Neural cell (in vitro differentiated cells): ENCODE data around the gene ADGRF1. TPM values are rescaled to one million over a fixed set of nuclear protein-coding genes. Genes with fewer than 3 reads are reported as not detected.

Experiments used
- H2AFZ ChIP-seq: fragments of 200-600, 300-800 bp; sonication (generic), shearing (Covaris generic); 2 replicates; pipeline ENCODE4 v1.6.0; 2014; ENCODE audit warnings: low read depth, mild to moderate bottlenecking, antibody characterized with exemption, low read length, moderate library complexity
- H3F3A ChIP-seq: fragments of 200-600 bp; shearing (Covaris generic); 2 replicates; pipeline ENCODE4 v1.6.1; 2016; ENCODE audit warnings: mild to moderate bottlenecking, moderate library complexity, mixed read lengths, antibody characterized with exemption, low read length; ENCODE audit not compliant: insufficient read depth, poor library complexity, severe bottlenecking
- H3K27ac ChIP-seq: fragments of 200-600, 300-800 bp; sonication (generic), shearing (Covaris generic); 2 replicates; pipeline ENCODE4 v1.5.1; 2014; ENCODE audit warnings: mild to moderate bottlenecking, low read length, moderate library complexity
- H3K27me3 ChIP-seq: fragments of 300-800, 200-600 bp; sonication (generic), shearing (Covaris generic); 2 replicates; pipeline ENCODE4 v1.6.0; 2014; ENCODE audit warnings: mild to moderate bottlenecking, low read depth, low read length, moderate library complexity; ENCODE audit not compliant: insufficient read depth
- H3K36me3 ChIP-seq: fragments of 300-800, 200-600 bp; sonication (generic), shearing (Covaris generic); 2 replicates; pipeline ENCODE4 v1.5.1; 2014; ENCODE audit warnings: mild to moderate bottlenecking, antibody characterized with exemption, low read length, moderate library complexity; ENCODE audit not compliant: insufficient read depth
- H3K4me2 ChIP-seq: fragments of 300-800, 200-600 bp; sonication (generic), shearing (Covaris generic); 2 replicates; pipeline ENCODE4 v1.6.0; 2014; ENCODE audit warnings: mild to moderate bottlenecking, low read length
- H3K4me3 ChIP-seq: fragments of 300-800, 200-600 bp; sonication (generic), shearing (Covaris generic); 2 replicates; pipeline ENCODE4 v1.5.1; 2014; ENCODE audit warnings: mild to moderate bottlenecking, low read length, moderate library complexity
- H3K79me2 ChIP-seq: fragments of 200-600 bp; shearing (Covaris generic); replicated peaks from 2 replicates; pipeline ENCODE4 v1.6.0; 2014; ENCODE audit warnings: mild to moderate bottlenecking, low read length, moderate library complexity; ENCODE audit not compliant: insufficient read depth
- H3K9ac ChIP-seq: fragments of 300-800, 200-600 bp; sonication (generic), shearing (Covaris generic); 2 replicates; pipeline ENCODE4 v1.6.1; 2016; ENCODE audit warnings: mild to moderate bottlenecking, low read length, mixed read lengths
- H3K9me2 ChIP-seq: fragments of 200-600 bp; shearing (Covaris generic); 2 replicates; pipeline ENCODE4 v1.6.1; 2016; ENCODE audit warnings: mild to moderate bottlenecking, low read length, mixed read lengths; ENCODE audit not compliant: insufficient read depth
- H3K9me3 ChIP-seq: fragments of 200-600, 300-800 bp; sonication (generic), shearing (Covaris generic); 2 replicates; pipeline ENCODE4 v1.6.1; 2016; ENCODE audit warnings: mild to moderate bottlenecking, mixed run types, low read length, moderate library complexity, mixed read lengths
- H4K20me1 ChIP-seq: fragments of 200-600 bp; shearing (Covaris generic); 2 replicates; pipeline ENCODE4 v1.6.1; 2016; ENCODE audit warnings: mild to moderate bottlenecking, mixed run types; ENCODE audit not compliant: insufficient read depth
- CTCF ChIP-seq: fragments of 450-650 bp; IDR thresholded peaks from 2 replicates; pipeline ENCODE4 v1.5.1; 2014; ENCODE audit warnings: antibody characterized with exemption, mild to moderate bottlenecking, moderate library complexity; ENCODE audit not compliant: poor library complexity, severe bottlenecking
- EP300 ChIP-seq: fragments of 450-650 bp; conservative IDR thresholded peaks from 2 replicates; pipeline ENCODE4 v1.6.1; 2014; ENCODE audit warnings: antibody characterized with exemption, mild to moderate bottlenecking, moderate library complexity; ENCODE audit not compliant: poor library complexity, severe bottlenecking
- EZH2 ChIP-seq: fragments of 200-600, 300-800 bp; shearing (Covaris generic), sonication (generic); IDR thresholded peaks from 2 replicates; pipeline ENCODE4 v1.6.1; 2014; ENCODE audit warnings: antibody characterized with exemption, low read length, borderline replicate concordance, mild to moderate bottlenecking; ENCODE audit not compliant: insufficient read depth, poor library complexity, severe bottlenecking
- MXI1 ChIP-seq: fragments of 450-650 bp; conservative IDR thresholded peaks from 2 replicates; pipeline ENCODE4 v1.6.1; 2014; ENCODE audit warnings: antibody characterized with exemption, mild to moderate bottlenecking; ENCODE audit not compliant: poor library complexity, severe bottlenecking
- POLR2AphosphoS5 ChIP-seq: IDR thresholded peaks from 2 replicates; pipeline ENCODE4 v1.6.1; 2012
- RAD21 ChIP-seq: fragments of 450-650 bp; conservative IDR thresholded peaks from 2 replicates; pipeline ENCODE4 v1.6.1; 2014; ENCODE audit warnings: antibody characterized with exemption, mild to moderate bottlenecking, moderate library complexity
- REST ChIP-seq: IDR thresholded peaks from 2 replicates; pipeline ENCODE4 v1.6.1; 2012; ENCODE audit warnings: borderline replicate concordance
- SMC3 ChIP-seq: fragments of 450-650 bp; conservative IDR thresholded peaks from 2 replicates; pipeline ENCODE4 v1.6.1; 2014; ENCODE audit warnings: antibody characterized with exemption, mild to moderate bottlenecking, moderate library complexity; ENCODE audit not compliant: poor library complexity
- TAF1 ChIP-seq: IDR thresholded peaks from 2 replicates; pipeline ENCODE4 v1.6.1; 2012; ENCODE audit warnings: low read depth
- polyA plus RNA-seq: library from polyadenylated mRNA; depleted of rRNA; stranded (reverse); fragments of >200 nt; gene quantifications from 2 replicates; pipeline ENCODE4 v1.2.3, GENCODE V29; 2014

ADGRF1 gene
- polyA plus RNA-seq, 1 donor from 2014 or later: not detected

- H3K27me3 ChIP-seq: no peaks in the 10 kb centered on the region
- H3K4me3 ChIP-seq: no peak overlapping the region
- no peak overlapping the region for H3K27ac ChIP-seq
- no peaks in the 10 kb centered on the region for H3K9me3 ChIP-seq
- no peak for TF ChIP-seq POLR2AphosphoS5
- no peak for TF ChIP-seq TAF1
- no peak for TF ChIP-seq RAD21
- TF ChIP-seq EP300: no peak
- no peak for TF ChIP-seq SMC3
- no peak for TF ChIP-seq REST
- TF ChIP-seq CTCF: no peak
- TF ChIP-seq MXI1: no peak
- TF ChIP-seq EZH2: no peak
- no peaks in the 10 kb centered on the region for H3K79me2 ChIP-seq
- H2AFZ ChIP-seq: no peak overlapping the region
- no peaks in the 10 kb centered on the region for H4K20me1 ChIP-seq
- H3F3A ChIP-seq: no peaks in the 10 kb centered on the region
- H3K36me3 ChIP-seq: no peaks in the 10 kb centered on the region
- H3K4me2 ChIP-seq: no peak overlapping the region
- no peaks in the 10 kb centered on the region for H3K9me2 ChIP-seq
- no peak overlapping the region for H3K9ac ChIP-seq
Observed at GRCh38 chr6:46948699-46949098, 93.4 kb downstream of the ADGRF1 start.

Other genes with a start within 250 kb of the ADGRF1 start
- gene MEP1A, start 248.9 kb downstream of the ADGRF1 start, polyA plus RNA-seq: not detected in 2 replicates
- not detected in 2 replicates for gene ADGRF5, start 120.4 kb downstream of the ADGRF1 start, polyA plus RNA-seq